Measurements from ENCODE around the gene CPSF3. TPM values are rescaled to one million over a fixed set of nuclear protein-coding genes. Genes with fewer than 3 reads are reported as not detected.

Gene CPSF3
- total and polyA plus RNA-seq, 9 of the 15 experiments (the other 6 are each of a cell fraction or from before 2014, with no cell fraction given) = 54.2 to 151 (median 94.5) TPM

DNA sequence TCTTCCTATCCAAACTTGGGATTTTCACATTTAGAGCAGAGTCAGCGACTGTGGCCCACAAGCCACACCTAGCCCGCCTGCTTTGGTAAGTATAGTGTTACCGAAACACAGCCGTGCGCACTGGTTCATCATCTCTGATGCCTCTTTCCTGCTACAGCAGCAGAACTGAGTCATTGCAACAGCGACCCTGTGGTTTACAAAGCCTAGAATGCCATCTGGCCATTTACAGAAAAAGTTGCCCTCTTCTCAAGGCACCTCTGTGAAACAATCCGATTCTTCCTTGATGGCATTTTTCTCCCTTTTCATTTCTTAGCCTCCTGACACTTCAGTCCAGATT lies 40.2 kb downstream of the CPSF3 start:
- WGBS (ENCODE audit: insufficient coverage, low coverage, missing lambda C conversion rate) = 95% methylated on average over 6 of the region's 7 CpGs

More for the DNA sequence above, 40.2 kb downstream of the CPSF3 start:
- FAIRE-seq (no peak), ATAC-seq (no peak), DNase-seq (ENCODE audit: extremely low read depth in 1 of 4, low spot score in 3 of 4) (no peak)
- Histone ChIP-seq H3K27ac (ENCODE audit: extremely low read depth, low read depth, low read length) (no peak overlapping the region), H3K9me1 (ENCODE audit: control insufficient read depth, insufficient read depth, low read length) (no peaks in the 10 kb centered on the region), H3K36me3 (ENCODE audit: control insufficient read depth, insufficient read depth, low read length) (peaks cover 69% of the 10 kb centered on the region), H4K20me1 (replicated peaks; ENCODE audit: control insufficient read depth, insufficient read depth, low read length) (no peaks in the 10 kb centered on the region), H2AFZ (ENCODE audit: low read depth, low read length) (no peak overlapping the region), H3K9ac (ENCODE audit: insufficient read depth in 1 of 2, low read depth in 2 of 2, low read length in 2 of 2) (no peak overlapping the region), H3K9me3 (replicated peaks; ENCODE audit: control insufficient read depth, insufficient read depth, low read depth, low read length) (no peaks in the 10 kb centered on the region), H3K4me3 (no peak overlapping the region), H3K4me2 (ENCODE audit: insufficient read depth, low read length) (no peak overlapping the region), H3K27me3 (ENCODE audit: control insufficient read depth in 2 of 2, insufficient read depth in 2 of 2, low read length in 2 of 2) (no peaks in the 10 kb centered on the region), H3K4me1 (replicated peaks in 1 of 2; ENCODE audit: control insufficient read depth in 2 of 2, insufficient read depth in 2 of 2, low read length in 2 of 2) (peaks cover 0 to 4% of the 10 kb centered on the region in 2 experiments; a peak in 1 of 5 replicates), H3K79me2 (ENCODE audit: control insufficient read depth, insufficient read depth, low read length) (no peaks in the 10 kb centered on the region)
- intact Hi-C loops (cut with micrococcal nuclease) (no loop called here), in situ Hi-C loops (cut with MboI) (no loop called here)
- ChIA-PET POLR2A (no interaction called here), CTCF (ENCODE audit: low intra/inter-chr PET ratio) (no interaction called here)
- TF ChIP-seq SLC30A9 (CRISPR knock-in tag; IDR thresholded peaks at IDR 0.05) (no peak), LEF1 (IDR thresholded peaks at IDR 0.05) (no peak), ZNF785 (CRISPR knock-in tag; IDR thresholded peaks at IDR 0.05) (no peak), DDX20 (tag; IDR thresholded peaks at IDR 0.05; ENCODE audit: low read depth) (no peak), POLR3A (IDR thresholded peaks at IDR 0.05; ENCODE audit: borderline replicate concordance, extremely low read depth, insufficient read depth, insufficient read length) (no peak), PML (IDR thresholded peaks at IDR 0.05; ENCODE audit: low read length) (no peak), TEAD2 (tag; IDR thresholded peaks at IDR 0.05) (no peak), TAF9B (IDR thresholded peaks at IDR 0.05; ENCODE audit: partially characterized antibody) (no peak), FOXA3 (CRISPR knock-in tag; conservative IDR thresholded peaks at IDR 0.05 in 1 of 2, IDR thresholded peaks at IDR 0.05 in 1 of 2) (no peak), NONO (IDR thresholded peaks at IDR 0.05; ENCODE audit: low read depth in 2 of 2, low read length in 1 of 2) (no peak)
- TF ChIP-seq, protein P1, sequence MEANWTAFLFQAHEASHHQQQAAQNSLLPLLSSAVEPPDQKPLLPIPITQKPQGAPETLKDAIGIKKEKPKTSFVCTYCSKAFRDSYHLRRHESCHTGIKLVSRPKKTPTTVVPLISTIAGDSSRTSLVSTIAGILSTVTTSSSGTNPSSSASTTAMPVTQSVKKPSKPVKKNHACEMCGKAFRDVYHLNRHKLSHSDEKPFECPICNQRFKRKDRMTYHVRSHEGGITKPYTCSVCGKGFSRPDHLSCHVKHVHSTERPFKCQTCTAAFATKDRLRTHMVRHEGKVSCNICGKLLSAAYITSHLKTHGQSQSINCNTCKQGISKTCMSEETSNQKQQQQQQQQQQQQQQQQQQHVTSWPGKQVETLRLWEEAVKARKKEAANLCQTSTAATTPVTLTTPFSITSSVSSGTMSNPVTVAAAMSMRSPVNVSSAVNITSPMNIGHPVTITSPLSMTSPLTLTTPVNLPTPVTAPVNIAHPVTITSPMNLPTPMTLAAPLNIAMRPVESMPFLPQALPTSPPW (CRISPR knock-in tag; IDR thresholded peaks at IDR 0.05) = no peak
- TF ChIP-seq, protein P2, sequence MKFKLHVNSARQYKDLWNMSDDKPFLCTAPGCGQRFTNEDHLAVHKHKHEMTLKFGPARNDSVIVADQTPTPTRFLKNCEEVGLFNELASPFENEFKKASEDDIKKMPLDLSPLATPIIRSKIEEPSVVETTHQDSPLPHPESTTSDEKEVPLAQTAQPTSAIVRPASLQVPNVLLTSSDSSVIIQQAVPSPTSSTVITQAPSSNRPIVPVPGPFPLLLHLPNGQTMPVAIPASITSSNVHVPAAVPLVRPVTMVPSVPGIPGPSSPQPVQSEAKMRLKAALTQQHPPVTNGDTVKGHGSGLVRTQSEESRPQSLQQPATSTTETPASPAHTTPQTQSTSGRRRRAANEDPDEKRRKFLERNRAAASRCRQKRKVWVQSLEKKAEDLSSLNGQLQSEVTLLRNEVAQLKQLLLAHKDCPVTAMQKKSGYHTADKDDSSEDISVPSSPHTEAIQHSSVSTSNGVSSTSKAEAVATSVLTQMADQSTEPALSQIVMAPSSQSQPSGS (CRISPR knock-in tag; IDR thresholded peaks at IDR 0.05) = no peak
- BruUV-seq (replicated peaks) = no TSS peak
